T-cell (primary cell): Measurements from ENCODE around the gene ATP10D. TPM values are rescaled to one million over a fixed set of nuclear protein-coding genes. Genes with fewer than 3 reads are reported as not detected.

Source experiments
- ATAC-seq, 4 experiments: fragments of 200-7000 bp in 3 of 4; fragments of 150-1000 bp in 1 of 4; cut with Tn5 transposase; replicated peaks in 1 of 4; 1 replicate in 3 of 4; 2 replicates in 1 of 4; pipeline ENCODE4 v1.10.0; 2021; ENCODE audit warnings: moderate library complexity in 3 of 4, mild to moderate bottlenecking in 2 of 4, moderate number of reproducible peaks in 1 of 4
- CTCF ChIA-PET, 2 donors: fragments of 300-600 bp; sonication (Branson Sonifier 250); formaldehyde crosslinking; loops; one replicate each; lab custom pipeline; 2022; ENCODE audit warnings: antibody characterized with exemption in 2 of 2; lab: Charles Lee
- POLR2A ChIA-PET, 2 donors: fragments of 300-600 bp; sonication (Branson Sonifier 250); formaldehyde crosslinking; loops; one replicate each; lab custom pipeline; 2022; ENCODE audit warnings: antibody characterized with exemption in 2 of 2; lab: Charles Lee
- DNase-seq, 35 experiments: peaks; one replicate each; pipeline versions ENCODE4 v3.0.0 to v3.0.0-alpha.2; 2013 to 2023
- H3K27ac ChIP-seq: one replicate; pipeline ENCODE4 v1.5.1; 2013; ENCODE audit warnings: low read length
- H3K27me3 ChIP-seq, 2 experiments: replicated peaks in 1 of 2; 1 replicate in 1 of 2; 2 replicates in 1 of 2; pipeline versions ENCODE4 v1.6.1 to v1.7.0; 2013; ENCODE audit warnings: low read length in 1 of 2, mixed read lengths in 1 of 2; ENCODE audit not compliant: control insufficient read depth in 2 of 2, insufficient read depth in 2 of 2; ENCODE audit errors: extremely low read depth in 1 of 2
- H3K36me3 ChIP-seq, 2 donors: 1 replicate in 1 of 2; 2 replicates in 1 of 2; pipeline versions ENCODE4 v1.6.1 to v1.7.0; 2013; ENCODE audit warnings: low read length in 1 of 2; ENCODE audit not compliant: control insufficient read depth in 2 of 2, insufficient read depth in 1 of 2; ENCODE audit errors: extremely low read depth in 1 of 2
- H3K4me1 ChIP-seq, 2 experiments: 1 replicate in 1 of 2; 2 replicates in 1 of 2; pipeline versions ENCODE4 v1.6.1 to v1.7.0; 2013; ENCODE audit warnings: low read length in 2 of 2, mixed read lengths in 1 of 2; ENCODE audit not compliant: insufficient read depth in 2 of 2, control insufficient read depth in 1 of 2; ENCODE audit errors: extremely low read depth in 1 of 2
- H3K4me3 ChIP-seq, 2 donors: 1 replicate in 1 of 2; 2 replicates in 1 of 2; pipeline versions ENCODE4 v1.5.1 to v1.7.0; 2013; ENCODE audit warnings: mild to moderate bottlenecking in 2 of 2, low read length in 1 of 2, moderate library complexity in 1 of 2; ENCODE audit not compliant: control insufficient read depth in 1 of 2; ENCODE audit errors: extremely low read depth in 1 of 2
- H3K9me3 ChIP-seq: 2 replicates; pipeline ENCODE4 v1.7.0; 2013
- H3K27ac Mint-ChIP-seq, 2 donors: one replicate each; pipeline ENCODE4 v1.8.0; 2020 to 2021; ENCODE audit warnings: mild to moderate bottlenecking in 2 of 2, mixed read lengths in 2 of 2
- H3K27me3 Mint-ChIP-seq, 2 donors: one replicate each; pipeline ENCODE4 v1.8.0; 2021 to 2022; ENCODE audit warnings: mixed read lengths in 2 of 2
- H3K36me3 Mint-ChIP-seq: one replicate; pipeline ENCODE4 v1.8.0; 2021; ENCODE audit warnings: mixed read lengths
- H3K4me1 Mint-ChIP-seq, 3 donors: one replicate each; pipeline ENCODE4 v1.8.0; 2020 to 2022; ENCODE audit warnings: mixed read lengths in 3 of 3, mild to moderate bottlenecking in 1 of 3
- H3K4me3 Mint-ChIP-seq, 3 donors: one replicate each; pipeline ENCODE4 v1.8.0; 2020 to 2022; ENCODE audit warnings: mild to moderate bottlenecking in 3 of 3, mixed read lengths in 3 of 3, moderate library complexity in 3 of 3
- H3K9me3 Mint-ChIP-seq, 3 donors: one replicate each; pipeline ENCODE4 v1.8.0; 2020 to 2022; ENCODE audit warnings: mixed read lengths in 3 of 3
- WGBS: methylation state at CpG from one replicate; pipeline ENCODE4 v1.1.5; 2013; ENCODE audit warnings: missing lambda C conversion rate; ENCODE audit not compliant: insufficient coverage; 5-methylcytosine and 5-hydroxymethylcytosine counted together
- total RNA-seq, 35 experiments: library from RNA in 6 of 35; stranded (reverse) in 6 of 35; fragments of 120-200 nt in 1 of 35; gene quantifications; one replicate each; pipeline versions ENCODE4 v1.2.1 to v1.2.4 and lab custom pipeline; 2013 to 2026

The ATP10D gene
- total RNA-seq, 5 donors from 2014 or later (not counting 1 experiment from before 2014, with no cell fraction given) = 2.3 to 8.0 (median 5.0) TPM

- 50% methylated on average over 1 of the region's 2 CpGs for WGBS
- Histone ChIP-seq H3K36me3 (no peaks in the 10 kb centered on the region), H3K27ac (no peak overlapping the region), H3K4me3 (no peak overlapping the region), H3K4me1 (peaks cover 5 to 11% of the 10 kb centered on the region in 2 experiments), H3K9me3 (no peaks in the 10 kb centered on the region), H3K27me3 (no peaks in the 10 kb centered on the region)
- Mint-ChIP-seq H3K27ac (no peak overlapping the region), H3K4me1 (peaks cover 26 to 32% (median 31%) of the 10 kb centered on the region in 3 donors), H3K27me3 (no peaks in the 10 kb centered on the region), H3K9me3 (no peaks in the 10 kb centered on the region), H3K36me3 (no peaks in the 10 kb centered on the region), H3K4me3 (no peak overlapping the region)
- DNase-seq = no peak
- ChIA-PET POLR2A (interaction anchor here in 1 of 2 donors (0.6 kb wide), 1 partner anchor 18 kb away, joined by 3 read pairs; no protein-coding TSS in a partner anchor), CTCF (no interaction called here)
- no peak for ATAC-seq
Measured at GRCh38 chr4:47465004-47465403, 20.1 kb upstream of the ATP10D start.

- CTCF ChIA-PET = no interaction called here
- DNase-seq = no peak
- Histone ChIP-seq H3K27me3 (no peaks in the 10 kb centered on the region), H3K4me1 (peaks cover 5 to 11% of the 10 kb centered on the region in 2 experiments), H3K36me3 (no peaks in the 10 kb centered on the region), H3K9me3 (no peaks in the 10 kb centered on the region), H3K27ac (no peak overlapping the region), H3K4me3 (no peak overlapping the region)
- no peak for ATAC-seq
- no peaks in the 10 kb centered on the region for H3K36me3 Mint-ChIP-seq
- H3K4me1 Mint-ChIP-seq = peaks cover 19 to 24% (median 24%) of the 10 kb centered on the region in 3 donors
- WGBS = no CpG with 5 or more reads among the region's 2 CpGs
- no peak overlapping the region for H3K27ac Mint-ChIP-seq
- no peak overlapping the region for H3K4me3 Mint-ChIP-seq
- POLR2A ChIA-PET = no interaction called here
- H3K9me3 Mint-ChIP-seq = no peaks in the 10 kb centered on the region
- no peaks in the 10 kb centered on the region for H3K27me3 Mint-ChIP-seq
Measured at GRCh38 chr4:47466056-47466785, 18.9 kb upstream of the ATP10D start.

GRCh38 chr4:47468706-47469365, 16.2 kb upstream of the ATP10D start:
- Mint-ChIP-seq H3K9me3 (no peaks in the 10 kb centered on the region), H3K36me3 (no peaks in the 10 kb centered on the region), H3K27me3 (peaks cover 0 to 3% of the 10 kb centered on the region in 2 donors), H3K4me3 (no peak overlapping the region), H3K4me1 (peaks cover 1 to 2% (median 1%) of the 10 kb centered on the region in 3 donors), H3K27ac (no peak overlapping the region)
- no peaks in the 10 kb centered on the region for H3K36me3 ChIP-seq
- DNase-seq (no peak), ATAC-seq (no peak)
- POLR2A ChIA-PET = no interaction called here
- H3K4me1 ChIP-seq = no peaks in the 10 kb centered on the region
- H3K9me3 ChIP-seq = no peaks in the 10 kb centered on the region
- CTCF ChIA-PET = no interaction called here
- WGBS = no CpG with 5 or more reads among the region's 6 CpGs
- H3K4me3 ChIP-seq = no peak overlapping the region
- H3K27ac ChIP-seq = no peak overlapping the region
- H3K27me3 ChIP-seq = no peaks in the 10 kb centered on the region

GRCh38 chr4:47469951-47470350, 15.1 kb upstream of the ATP10D start:
- no peaks in the 10 kb centered on the region for H3K36me3 ChIP-seq
- peaks cover 0 to 3% of the 10 kb centered on the region in 2 donors for H3K27me3 Mint-ChIP-seq
- H3K27ac Mint-ChIP-seq = no peak overlapping the region
- no peaks in the 10 kb centered on the region for H3K27me3 ChIP-seq
- WGBS = no CpG with 5 or more reads among the region's 3 CpGs
- no peak overlapping the region for H3K4me3 ChIP-seq
- DNase-seq = no peak
- ChIA-PET CTCF (interaction anchor here in 1 of 2 donors (2.1 kb wide), 1 partner anchor 15 kb away, joined by 6 read pairs; the partner anchor contains the start of gene ATP10D), POLR2A (no interaction called here)
- no peaks in the 10 kb centered on the region for H3K9me3 Mint-ChIP-seq
- H3K27ac ChIP-seq = no peak overlapping the region
- no peaks in the 10 kb centered on the region for H3K36me3 Mint-ChIP-seq
- H3K4me1 ChIP-seq = no peaks in the 10 kb centered on the region
- no peaks in the 10 kb centered on the region for H3K4me1 Mint-ChIP-seq
- ATAC-seq = no peak
- no peak overlapping the region for H3K4me3 Mint-ChIP-seq
- H3K9me3 ChIP-seq = no peaks in the 10 kb centered on the region

- Histone ChIP-seq H3K36me3 (no peaks in the 10 kb centered on the region), H3K9me3 (no peaks in the 10 kb centered on the region), H3K27ac (no peak overlapping the region), H3K4me3 (no peak overlapping the region), H3K4me1 (no peaks in the 10 kb centered on the region), H3K27me3 (no peaks in the 10 kb centered on the region)
- ChIA-PET POLR2A (interaction anchor here in 1 of 2 donors (1.0 kb wide), 1 partner anchor 14 kb away, joined by 6 read pairs; the partner anchor contains the start of gene ATP10D), CTCF (interaction anchor here in 1 of 2 donors (1.2 to 2.1 kb wide), 2 partner anchors 14 to 19 kb away, joined by 4 to 6 read pairs; partner anchors contain the start of gene ATP10D)
- H3K27ac Mint-ChIP-seq = no peak overlapping the region
- DNase-seq (no peak), ATAC-seq (no peak)
- no peaks in the 10 kb centered on the region for H3K9me3 Mint-ChIP-seq
- peaks cover 0 to 3% of the 10 kb centered on the region in 2 donors for H3K27me3 Mint-ChIP-seq
- no peaks in the 10 kb centered on the region for H3K4me1 Mint-ChIP-seq
- H3K36me3 Mint-ChIP-seq = no peaks in the 10 kb centered on the region
- H3K4me3 Mint-ChIP-seq = no peak overlapping the region
- no CpG with 5 or more reads among the region's 4 CpGs for WGBS
Measured at GRCh38 chr4:47471064-47471463, 14.0 kb upstream of the ATP10D start.

- no peaks in the 10 kb centered on the region for H3K36me3 ChIP-seq
- Mint-ChIP-seq H3K27ac (no peak overlapping the region), H3K4me3 (no peak overlapping the region), H3K9me3 (no peaks in the 10 kb centered on the region), H3K4me1 (no peaks in the 10 kb centered on the region), H3K36me3 (no peaks in the 10 kb centered on the region), H3K27me3 (peaks cover 0 to 3% of the 10 kb centered on the region in 2 donors)
- H3K27me3 ChIP-seq = no peaks in the 10 kb centered on the region
- POLR2A ChIA-PET = no interaction called here
- H3K27ac ChIP-seq = no peak overlapping the region
- no peak for ATAC-seq
- no peaks in the 10 kb centered on the region for H3K9me3 ChIP-seq
- no peak overlapping the region for H3K4me3 ChIP-seq
- WGBS = no CpG with 5 or more reads among the region's 2 CpGs
- H3K4me1 ChIP-seq = no peaks in the 10 kb centered on the region
- DNase-seq = no peak
- CTCF ChIA-PET = interaction anchor here in 1 of 2 donors (1.2 to 2.1 kb wide), 2 partner anchors 13 to 18 kb away, joined by 4 to 6 read pairs; partner anchors contain the start of gene ATP10D
Measured at GRCh38 chr4:47471591-47471990, 13.5 kb upstream of the ATP10D start.
